Activated CD4-positive, alpha-beta T cell treated with anti-CD3 and anti-CD28 coated beads, Interleukin-10, Interleukin-2, amounts not matched to agents 100 ng/mL and 50 ng/mL, durations not matched to agents 16 hours and 8 hours (primary cell): Measurements from ENCODE around the gene MAPKAPK2.
"Not testable (repeated sequence)": the region's sequence is repeated elsewhere in the genome, so short reads cannot be mapped to it uniquely, and the experiment has no call there.

Experiments used
- DNase-seq: peaks from one replicate; pipeline ENCODE4 v3.0.0-alpha.2; 2020

MAPKAPK2 gene

DNA sequence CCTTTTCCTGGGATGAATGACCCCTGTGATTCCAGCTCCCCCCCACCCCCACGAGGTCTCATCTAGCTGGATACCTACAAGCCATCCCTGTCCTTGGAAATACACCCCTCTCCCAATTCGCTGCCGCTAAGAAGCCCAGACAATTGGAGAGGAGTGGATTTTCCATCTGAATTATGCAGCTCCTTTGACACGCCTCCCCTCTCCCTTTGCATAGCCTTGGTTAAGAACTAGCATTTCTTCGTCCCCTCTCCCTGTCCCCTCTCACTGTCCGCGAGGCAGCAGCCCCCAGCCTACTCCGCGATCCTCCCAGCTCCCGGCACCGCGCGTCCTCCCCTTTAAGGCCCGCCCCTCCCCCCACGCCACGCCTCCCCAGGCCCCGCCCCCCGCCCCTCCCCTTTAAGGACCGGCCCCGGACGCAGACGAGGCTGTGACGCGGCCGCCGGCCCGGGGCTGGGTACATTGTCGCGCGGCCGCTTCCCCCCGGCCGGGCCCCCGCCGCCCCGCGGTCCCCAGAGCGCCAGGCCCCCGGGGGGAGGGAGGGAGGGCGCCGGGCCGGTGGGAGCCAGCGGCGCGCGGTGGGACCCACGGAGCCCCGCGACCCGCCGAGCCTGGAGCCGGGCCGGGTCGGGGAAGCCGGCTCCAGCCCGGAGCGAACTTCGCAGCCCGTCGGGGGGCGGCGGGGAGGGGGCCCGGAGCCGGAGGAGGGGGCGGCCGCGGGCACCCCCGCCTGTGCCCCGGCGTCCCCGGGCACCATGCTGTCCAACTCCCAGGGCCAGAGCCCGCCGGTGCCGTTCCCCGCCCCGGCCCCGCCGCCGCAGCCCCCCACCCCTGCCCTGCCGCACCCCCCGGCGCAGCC lies at the start of gene MAPKAPK2:
TSS of gene MAPKAPK2 (plus strand) at position 428 of the 856 bp plus-strand sequence. CDS start at position 753, 325 bp downstream.
- DNase-seq = peak; percentile 79

DNA sequence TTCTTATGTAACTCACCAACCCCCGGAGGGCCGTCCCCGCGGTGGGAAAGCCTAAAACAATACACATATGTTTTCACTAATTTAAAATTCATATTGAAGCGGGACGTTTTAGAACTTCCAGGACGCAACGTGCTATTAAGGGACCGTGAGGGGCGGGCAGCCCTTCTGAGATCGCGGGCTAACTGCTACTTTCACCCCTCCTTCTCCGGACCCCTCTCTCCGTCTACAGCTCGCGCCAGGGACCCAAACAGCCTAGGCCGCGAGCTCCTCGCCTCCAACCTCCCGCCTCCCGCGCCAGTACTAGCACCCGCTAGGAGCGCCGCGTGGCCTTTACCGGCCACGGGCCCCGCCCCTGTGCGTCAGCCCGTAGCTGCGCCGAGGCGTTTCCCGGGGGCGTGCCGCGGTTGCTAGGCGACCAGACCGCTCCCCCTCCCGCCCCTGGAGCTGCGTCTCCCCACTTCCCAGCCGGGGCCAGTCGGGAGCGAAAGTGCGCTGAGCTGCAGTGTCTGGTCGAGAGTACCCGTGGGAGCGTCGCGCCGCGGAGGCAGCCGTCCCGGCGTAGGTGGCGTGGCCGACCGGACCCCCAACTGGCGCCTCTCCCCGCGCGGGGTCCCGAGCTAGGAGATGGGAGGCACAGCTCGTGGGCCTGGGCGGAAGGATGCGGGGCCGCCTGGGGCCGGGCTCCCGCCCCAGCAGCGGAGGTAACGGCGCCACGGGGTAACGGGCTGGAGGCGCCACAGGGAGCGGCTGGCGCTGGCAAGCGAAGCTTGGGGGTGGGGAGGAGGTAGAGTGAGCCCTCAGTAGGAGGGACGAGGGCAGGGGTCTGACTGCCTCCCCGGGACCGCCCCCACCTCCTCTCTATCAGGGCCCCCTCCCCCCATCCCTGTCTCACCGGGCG lies 49.4 kb upstream of the MAPKAPK2 start, which contains the start of gene DYRK3:
TSS of gene DYRK3 (plus strand) at position 457 of the 898 bp plus-strand sequence. CDS start at position 625, 168 bp downstream.
- peak; percentile 97 for DNase-seq

DNA sequence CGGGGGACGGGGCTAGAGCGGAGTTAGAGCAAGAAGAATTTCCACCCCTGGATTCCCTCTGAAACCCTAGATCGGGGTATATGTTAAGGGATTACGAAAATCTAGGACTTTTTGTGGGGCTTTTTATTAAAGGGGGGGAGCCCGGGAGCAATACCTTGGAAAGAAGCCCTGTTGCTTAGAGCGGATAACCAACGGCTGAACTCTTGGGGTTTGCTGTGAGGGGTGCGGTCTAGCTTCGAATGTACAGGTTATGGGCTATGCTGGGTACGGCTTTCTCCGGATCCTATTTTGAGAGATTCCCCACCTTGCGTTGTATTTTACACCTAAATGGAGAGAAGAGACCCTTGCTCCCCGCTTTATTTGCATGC lies 48.7 kb upstream of the MAPKAPK2 start:
- peak; percentile 12 for DNase-seq

DNA sequence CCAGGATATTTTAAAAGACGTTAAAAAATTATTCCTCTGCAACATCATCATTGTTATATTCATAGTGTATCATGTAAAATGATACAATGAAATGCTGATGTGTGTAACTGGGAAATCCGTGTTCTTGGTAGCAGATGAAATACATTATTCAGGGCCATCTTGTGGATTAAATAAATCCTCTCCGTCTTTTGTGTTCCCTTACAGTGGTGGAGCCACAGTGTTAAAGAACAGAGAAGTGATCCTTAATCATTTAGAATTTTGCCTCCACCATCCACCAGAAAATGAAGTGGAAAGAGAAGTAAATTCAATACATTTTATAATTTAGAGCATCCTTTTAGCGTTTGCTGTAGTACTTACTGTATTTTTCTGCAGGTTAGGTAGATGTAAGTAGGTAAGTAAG lies 48.0 kb upstream of the MAPKAPK2 start:
- no peak for DNase-seq

DNA sequence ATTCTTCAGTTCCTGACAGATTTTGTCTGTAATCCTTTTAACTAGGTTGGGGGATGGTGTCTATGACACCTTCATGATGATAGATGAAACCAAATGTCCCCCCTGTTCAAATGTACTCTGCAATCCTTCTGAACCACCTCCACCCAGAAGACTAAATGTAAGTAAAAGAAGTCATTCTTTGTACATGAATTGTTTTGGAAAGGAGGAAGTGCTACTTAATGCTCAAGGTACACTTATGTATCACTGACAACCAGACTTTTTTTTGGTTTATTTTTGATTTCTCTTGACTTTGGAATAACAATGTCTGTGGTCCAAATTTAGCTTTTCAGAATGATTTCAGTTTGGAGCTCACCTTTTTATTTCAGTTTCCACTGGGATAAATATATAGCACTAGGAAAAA lies 47.1 kb upstream of the MAPKAPK2 start:
- no peak for DNase-seq

DNA sequence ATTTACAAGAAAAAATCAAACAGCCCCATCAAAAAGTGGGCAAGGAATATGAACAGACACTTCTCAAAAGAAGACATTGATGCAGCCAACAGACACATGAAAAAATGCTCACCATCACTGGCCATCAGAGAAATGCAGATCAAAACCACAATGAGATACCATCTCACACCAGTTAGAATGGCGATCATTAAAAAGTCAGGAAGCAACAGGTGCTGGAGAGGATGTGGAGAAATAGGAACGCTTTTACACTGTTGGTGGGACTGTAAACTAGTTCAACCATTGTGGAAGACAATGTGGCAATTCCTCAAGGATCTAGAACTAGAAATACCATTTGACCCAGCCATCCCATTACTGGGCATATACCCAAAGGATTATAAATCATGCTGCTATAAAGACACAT lies 42.6 kb upstream of the MAPKAPK2 start:
- DNase-seq = not testable (repeated sequence)

DNA sequence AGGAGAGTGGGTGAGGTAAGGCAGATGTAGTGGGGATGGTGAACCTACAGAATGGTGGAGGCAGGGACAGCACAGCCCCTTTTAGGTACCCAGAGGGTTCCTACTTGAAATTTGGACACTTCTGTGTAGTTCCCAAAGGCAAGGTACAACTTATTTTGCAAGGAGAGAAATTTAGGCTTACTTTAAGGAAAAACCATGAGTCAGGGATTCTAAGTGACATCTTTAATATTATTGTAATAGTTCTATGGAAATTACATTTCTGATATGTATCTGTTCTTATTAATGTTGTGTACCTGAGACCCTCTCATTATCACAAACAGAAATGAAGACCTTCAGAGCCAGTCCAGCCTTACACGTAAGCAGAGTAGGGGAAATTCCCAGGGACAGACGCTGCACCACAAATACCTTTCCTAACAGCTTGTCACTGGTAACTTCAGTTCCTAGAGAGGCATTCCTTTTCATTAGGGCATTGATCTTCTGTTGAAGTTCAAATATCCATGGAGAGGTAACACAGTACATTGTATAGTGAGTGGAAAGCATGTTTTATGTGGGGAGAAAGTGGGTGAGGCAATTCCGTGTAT lies 41.5 kb upstream of the MAPKAPK2 start:
- DNase-seq = no peak

DNA sequence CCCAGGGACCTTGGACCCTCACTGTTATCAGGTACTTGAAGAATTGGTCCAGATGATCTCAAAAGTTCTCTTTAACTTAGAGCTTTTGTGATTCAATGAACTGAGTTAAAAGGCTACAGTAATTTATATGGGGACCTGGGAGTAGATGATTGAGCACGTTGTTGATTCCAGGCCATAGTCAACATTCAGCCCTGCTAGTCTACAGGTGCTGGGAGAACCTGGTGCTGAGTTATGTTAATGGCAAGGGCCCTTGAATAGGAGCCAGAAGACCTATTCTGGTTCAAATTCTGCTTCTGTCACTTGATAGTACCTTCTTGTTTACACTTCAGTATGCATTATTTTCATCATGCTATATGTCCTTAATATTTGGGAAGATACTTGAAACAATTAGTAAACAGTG lies 38.2 kb upstream of the MAPKAPK2 start:
- DNase-seq = no peak

DNA sequence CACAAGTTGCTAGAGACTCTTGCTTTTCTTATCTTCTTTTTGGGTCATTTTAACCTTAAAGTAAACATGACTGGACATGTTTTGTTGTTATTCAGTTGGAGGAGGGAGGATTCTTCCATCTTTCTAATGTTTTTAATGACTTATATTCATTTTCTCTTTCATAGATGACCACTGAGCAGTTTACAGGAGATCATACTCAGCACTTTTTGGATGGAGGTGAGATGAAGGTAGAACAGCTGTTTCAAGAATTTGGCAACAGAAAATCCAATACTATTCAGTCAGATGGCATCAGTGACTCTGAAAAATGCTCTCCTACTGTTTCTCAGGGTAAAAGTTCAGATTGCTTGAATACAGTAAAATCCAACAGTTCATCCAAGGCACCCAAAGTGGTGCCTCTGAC lies 37.5 kb upstream of the MAPKAPK2 start:
- no peak for DNase-seq

DNA sequence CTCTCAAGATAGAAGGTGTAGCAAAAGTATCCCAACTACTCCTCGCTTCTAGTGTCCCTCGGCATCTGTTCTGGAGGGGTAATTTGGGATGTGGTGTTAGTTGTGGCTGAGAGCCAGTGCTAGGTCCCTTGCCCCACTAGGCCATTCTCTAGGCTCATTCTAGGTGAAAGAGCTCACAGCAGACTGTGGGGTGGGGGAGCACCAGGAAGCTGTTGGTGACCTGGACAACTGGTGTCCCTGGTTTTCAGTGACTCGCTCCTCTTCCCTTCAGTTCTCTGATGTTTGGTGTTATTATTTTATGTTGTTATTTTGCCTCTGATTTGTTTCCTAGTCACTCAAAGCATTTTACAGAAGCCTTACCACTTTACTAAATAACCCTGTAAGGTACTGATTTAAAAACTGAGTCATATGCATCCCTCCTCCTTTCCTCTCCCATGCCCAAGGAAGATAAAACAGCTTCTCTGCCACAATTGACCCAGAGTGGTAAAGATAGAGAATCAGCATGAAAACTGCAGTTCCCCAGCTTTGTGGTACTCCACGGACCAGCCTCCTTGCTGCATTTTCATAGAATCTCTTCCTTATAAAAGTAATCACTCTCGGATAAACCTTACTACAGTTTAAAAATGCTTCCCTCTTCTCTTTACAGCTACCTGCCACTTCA lies 35.3 kb upstream of the MAPKAPK2 start:
- no peak for DNase-seq

DNA sequence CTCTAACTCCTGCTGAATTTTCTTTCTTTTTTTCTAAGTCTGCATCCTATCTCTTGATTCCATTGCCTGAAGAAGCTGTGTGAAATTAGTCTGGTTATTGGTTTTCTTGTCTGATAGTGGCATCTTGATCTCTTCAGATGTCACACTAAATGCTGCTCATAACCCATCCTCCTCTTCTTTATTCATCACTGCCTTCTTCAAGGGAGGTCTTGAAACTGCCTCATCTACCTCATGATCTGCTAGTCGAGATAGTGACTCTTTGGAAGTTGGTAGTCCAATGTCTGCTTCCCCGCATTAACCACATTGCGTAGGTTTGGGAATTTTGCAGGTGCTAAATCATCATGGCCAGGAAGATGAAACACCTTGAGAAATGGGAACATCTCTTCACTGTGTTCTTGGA lies 33.7 kb upstream of the MAPKAPK2 start:
- DNase-seq = no peak

DNA sequence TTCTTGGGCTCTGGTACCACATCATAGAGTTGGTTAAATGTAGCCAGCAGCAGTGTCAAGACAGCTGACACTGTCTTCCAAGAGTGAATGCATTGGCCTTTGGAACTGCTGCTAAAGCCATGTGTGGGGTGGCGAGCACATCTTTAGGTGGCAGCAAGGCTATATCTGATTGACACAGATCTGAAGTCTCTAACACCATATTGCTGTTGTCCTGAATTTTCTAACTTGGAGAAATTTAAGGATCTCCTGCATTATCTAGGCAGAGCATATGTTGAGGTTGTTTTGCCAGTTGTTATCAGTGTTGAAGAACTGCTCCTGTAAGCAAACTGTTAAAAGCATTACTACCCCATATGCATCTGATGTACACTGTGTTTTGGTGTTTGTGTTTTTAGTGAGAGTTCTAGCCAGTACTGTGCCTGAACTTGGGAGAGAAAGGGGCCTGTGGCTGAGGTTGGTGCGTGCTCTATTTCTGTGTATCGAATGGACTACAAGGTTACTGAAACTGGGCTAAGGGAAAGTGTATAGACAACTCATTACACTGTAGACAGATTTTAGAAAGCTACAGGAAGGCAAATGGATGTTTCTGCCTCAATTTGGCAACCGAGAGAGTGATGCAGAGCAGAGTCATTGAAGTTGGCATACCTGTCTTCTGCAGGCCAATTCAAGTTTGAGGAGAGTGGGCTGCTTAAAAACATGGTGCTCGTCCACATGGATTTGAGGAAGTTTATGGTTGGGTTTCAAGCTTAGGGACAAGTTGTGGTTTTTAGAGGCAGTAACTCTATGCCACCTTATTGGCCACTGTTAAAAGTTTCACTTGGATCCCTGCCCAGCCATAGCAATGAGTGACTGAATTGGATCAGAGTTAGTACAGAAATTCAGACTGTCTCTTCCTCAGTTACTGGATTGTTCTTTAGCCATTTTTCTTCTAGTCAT lies 32.5 kb upstream of the MAPKAPK2 start:
- DNase-seq = no peak

DNA sequence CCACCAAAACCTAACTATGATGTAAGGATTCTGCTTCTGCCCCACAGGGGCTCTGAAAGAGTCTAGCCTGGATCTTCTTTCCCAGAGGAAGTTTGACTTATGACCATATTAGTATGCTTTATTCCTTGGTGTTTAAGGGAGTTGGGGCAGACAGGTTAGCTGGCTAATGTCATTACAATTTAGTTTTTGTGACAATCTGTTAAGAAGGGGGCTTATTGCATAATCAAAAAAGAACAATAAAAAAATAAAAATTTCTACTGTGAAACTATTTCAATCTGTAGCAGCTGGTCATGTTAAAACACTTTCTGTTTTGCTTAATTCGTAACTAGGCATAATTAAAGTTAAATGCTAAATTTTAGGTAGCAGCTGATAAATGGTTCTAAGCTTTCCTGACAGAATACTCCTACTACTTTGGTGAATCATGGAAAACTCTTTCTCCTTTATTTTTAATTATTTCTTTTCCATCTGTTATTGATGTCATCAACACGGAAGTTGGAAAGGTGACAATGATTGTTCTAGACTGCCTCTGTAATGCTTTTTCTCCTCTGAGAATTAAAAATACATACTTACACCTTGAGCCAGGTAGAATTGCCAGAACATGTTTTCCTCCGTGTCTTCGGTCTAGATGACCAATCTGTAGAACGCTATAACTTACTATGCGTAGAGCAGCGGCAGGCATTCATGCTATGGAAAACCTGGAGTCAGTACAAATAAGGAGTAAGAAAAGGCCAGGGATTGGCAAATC lies 30.8 kb upstream of the MAPKAPK2 start:
- no peak for DNase-seq

DNA sequence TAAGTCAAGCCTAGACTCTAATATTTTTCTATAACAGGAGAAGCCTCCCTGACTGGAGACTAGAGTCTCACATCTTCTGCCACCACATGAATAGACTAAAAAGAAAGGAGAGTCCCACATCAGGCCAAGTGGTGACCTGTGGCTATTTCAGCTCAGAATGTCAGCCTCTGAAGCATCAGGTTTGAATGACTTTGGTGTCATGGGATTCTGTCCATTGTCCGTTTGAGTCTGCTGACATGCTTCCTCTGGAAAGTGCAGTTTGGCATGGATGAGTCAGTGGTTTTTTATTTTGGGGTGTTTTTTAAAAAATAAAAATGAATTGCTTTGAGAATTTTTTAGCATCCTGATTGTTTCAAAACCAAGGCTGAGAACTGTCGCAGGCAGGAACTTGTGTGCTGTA lies 29.9 kb upstream of the MAPKAPK2 start:
- no peak for DNase-seq

DNA sequence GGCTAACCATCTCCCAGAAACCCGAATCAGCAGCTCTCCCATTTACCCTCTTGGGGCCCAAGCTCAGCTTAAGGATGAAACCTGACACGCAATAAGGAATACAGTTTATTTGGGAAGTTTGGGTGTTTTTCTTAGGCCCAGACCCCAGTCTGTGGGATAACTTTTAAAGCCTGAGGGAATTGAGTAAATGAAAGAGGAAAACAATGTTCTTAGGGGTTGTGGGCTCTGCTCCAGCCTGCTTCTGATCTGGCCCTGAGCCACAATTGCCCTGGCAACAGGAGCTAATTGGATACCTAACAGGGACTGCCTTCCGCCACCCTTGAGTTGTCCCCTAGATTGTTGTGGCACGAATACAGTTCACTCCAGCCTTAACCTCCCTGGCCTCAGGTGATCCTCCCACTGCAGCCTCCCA lies 29.2 kb upstream of the MAPKAPK2 start:
- no peak for DNase-seq

DNA sequence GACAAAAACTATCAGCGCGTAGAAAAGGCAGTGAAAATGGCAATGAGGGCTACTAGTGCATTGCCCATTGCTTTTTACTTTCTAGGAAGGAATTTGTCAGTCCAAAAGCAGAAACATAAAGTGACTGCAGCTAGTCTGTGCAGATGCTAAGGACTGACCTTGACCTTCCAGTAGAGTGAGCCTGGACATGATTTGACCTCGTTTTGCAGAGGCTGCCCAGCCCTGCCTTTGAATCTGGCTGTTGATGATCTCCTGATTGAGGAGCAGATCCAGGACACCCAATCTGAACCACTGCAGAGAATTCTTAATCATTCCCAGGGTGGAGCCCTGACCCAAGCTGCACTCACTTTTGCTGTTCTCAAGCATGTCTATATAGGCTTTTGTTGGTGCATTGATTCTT lies 27.8 kb upstream of the MAPKAPK2 start:
- DNase-seq = no peak

DNA sequence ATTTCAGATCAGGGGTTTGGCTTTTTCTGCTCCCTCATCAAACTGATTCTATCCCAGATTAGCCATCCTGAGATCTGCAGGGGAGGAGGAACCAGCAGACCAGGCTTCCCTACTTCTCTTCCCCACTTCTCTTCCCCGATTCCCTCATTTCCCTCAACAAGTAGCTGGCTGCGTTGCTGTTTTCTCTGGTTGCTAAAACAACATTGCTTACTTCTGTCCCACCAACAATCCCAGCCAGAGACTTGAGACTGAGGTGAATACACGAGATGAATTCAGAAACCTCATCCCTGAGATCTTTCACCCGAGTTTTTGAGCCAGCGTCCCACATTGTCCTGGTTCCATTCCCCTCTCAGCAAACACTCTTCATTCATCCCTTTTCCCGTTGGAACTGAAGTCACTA lies 27.0 kb upstream of the MAPKAPK2 start:
- no peak for DNase-seq

DNA sequence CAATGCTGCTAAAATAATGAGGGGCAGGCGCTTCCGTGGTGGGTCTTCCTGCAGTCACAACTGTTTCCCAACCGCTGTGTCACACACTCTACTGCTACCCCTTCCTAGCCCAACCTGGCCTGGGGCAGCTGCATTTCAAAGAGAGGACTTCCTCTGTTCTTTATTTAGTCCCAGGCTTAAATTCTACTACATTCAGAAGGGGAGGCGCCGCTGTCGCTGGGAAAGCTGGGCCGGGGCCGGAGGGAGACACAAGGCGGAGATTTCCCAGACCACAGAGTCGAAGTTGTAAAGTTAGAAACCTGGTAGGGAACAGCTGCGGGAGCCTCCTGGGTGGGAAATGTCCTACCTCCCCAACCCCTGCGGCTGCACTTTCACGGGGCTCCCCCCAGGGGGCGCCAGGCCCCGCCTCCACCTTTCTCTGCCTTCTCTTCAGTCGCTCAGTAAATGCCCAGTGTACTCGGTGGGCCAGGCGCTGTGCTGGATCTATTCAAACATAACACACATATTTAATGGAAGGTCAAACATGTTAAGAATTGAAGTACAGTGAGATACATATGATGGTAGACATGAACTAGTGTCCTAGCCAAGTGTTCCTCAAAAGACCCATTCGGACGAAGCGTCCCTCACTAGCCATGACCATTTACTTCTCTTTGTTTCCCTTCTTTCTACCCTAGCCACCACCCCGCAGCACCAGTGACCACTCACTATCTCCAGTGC lies 26.3 kb upstream of the MAPKAPK2 start:
- peak; percentile 63 for DNase-seq

DNA sequence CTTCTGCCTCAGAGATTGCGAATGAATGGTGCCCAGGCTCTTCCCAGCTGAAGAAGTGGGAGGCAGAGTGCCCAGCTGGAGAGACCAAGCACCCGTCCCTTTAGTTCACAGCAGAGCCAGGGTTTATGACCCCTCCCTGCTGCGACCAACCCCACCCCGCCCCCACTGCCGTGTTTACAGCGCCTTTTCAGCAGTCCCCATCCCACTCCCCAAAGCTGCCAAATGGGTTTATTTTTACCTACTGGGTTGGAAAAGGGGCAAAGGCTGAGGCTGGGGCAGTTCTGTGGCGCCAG lies 25.8 kb upstream of the MAPKAPK2 start:
- DNase-seq = no peak

DNA sequence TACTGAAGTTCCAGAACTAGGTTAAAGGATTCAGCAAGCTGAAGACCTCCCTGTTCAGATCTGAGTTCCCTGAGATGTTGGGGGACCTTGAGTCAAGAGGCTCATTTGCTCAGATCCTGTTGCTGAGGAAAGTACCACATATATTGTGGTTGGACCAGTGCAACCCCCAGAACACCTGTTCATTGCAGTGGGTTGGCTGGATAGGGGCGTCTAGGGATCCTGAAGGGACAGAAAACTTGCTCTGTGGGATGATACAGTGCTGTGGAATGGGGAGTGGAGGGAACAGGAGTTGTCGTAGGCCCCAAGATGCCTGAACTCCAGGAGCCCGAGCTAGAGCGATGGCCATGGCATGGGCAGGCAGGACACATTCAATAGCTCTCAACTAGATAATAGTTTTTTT lies 24.6 kb upstream of the MAPKAPK2 start:
- no peak for DNase-seq
